22Rv1 (cell line): Measurements from ENCODE around the gene MAGI2.

Experiments used
- H3K27ac ChIP-seq: fragments of 450-650 bp; 2 replicates; pipeline ENCODE4 v1.5.1; 2017
- ZFX ChIP-seq: fragments of 450-650 bp; IDR thresholded peaks from 2 replicates; pipeline ENCODE4 v1.6.1; 2017; ENCODE audit warnings: antibody characterized with exemption, borderline replicate concordance
- TF ChIP-seq, protein P1 (sequence below): fragments of 450-650 bp; IDR thresholded peaks from 2 replicates; pipeline ENCODE4 v1.5.1; 2017; ENCODE audit warnings: mild to moderate bottlenecking

MAGI2 gene

DNA sequence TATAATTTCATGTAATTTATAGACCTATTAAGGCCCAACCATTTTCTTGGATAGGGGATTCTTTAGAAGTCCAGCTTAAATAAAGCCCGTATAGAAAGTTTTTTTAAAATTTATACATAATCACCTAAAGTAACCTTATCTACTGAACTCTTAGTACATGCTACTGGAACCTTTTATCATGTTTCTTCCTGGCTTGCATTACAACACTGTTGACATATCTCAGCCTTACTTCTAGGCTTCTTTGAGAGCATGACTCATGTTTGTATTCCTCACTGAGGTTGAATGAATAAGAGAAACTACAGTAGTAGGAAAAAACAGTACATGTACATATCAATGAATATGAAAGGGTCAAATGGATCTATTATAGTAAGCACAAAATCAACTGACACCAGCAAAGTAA is 8.2 kb upstream of the MAGI2 start:
- TF ChIP-seq, protein P1, sequence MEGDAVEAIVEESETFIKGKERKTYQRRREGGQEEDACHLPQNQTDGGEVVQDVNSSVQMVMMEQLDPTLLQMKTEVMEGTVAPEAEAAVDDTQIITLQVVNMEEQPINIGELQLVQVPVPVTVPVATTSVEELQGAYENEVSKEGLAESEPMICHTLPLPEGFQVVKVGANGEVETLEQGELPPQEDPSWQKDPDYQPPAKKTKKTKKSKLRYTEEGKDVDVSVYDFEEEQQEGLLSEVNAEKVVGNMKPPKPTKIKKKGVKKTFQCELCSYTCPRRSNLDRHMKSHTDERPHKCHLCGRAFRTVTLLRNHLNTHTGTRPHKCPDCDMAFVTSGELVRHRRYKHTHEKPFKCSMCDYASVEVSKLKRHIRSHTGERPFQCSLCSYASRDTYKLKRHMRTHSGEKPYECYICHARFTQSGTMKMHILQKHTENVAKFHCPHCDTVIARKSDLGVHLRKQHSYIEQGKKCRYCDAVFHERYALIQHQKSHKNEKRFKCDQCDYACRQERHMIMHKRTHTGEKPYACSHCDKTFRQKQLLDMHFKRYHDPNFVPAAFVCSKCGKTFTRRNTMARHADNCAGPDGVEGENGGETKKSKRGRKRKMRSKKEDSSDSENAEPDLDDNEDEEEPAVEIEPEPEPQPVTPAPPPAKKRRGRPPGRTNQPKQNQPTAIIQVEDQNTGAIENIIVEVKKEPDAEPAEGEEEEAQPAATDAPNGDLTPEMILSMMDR, result no peak
- TF ChIP-seq ZFX, result no peak
- H3K27ac ChIP-seq, result no peak overlapping the region

DNA sequence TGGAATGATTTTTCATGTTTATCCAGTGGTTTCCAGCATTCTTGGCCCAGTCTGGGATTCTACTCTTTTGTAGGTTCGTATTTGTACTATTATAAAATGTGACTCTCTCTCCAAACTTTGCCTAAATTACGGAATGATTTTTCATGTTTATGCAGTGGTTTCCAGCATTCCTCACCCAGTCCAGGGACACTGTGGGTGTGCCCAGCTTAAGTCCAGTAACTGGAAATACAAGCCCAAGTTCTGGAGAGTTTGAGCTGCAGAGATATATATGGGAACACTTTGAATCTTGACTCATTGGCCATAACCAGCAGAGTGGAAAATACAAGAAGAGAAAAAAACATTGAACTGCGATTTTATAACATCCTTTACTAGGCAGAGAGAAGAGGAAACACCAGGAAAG is 5.9 kb upstream of the MAGI2 start:
- TF ChIP-seq, protein P1, result no peak
- no peak for TF ChIP-seq ZFX
- H3K27ac ChIP-seq, result no peak overlapping the region

DNA sequence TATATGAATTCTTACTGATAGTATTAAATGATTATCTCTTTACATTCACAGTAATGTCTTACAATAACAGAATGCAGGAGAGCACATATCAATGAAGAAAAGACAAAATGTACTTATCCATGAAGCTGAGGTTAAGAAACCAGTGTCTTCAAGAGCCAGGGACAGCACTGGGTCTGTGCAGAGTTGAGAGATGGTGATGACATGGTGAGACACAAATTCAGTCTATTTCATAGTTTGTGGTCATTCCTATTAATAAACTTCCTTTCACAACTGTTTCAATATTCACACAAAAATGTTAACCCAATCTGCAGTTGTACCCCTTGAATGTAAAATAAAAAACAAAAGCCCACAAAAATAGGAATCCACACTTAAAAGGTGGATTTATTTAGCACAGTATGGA is 5.3 kb upstream of the MAGI2 start:
- TF ChIP-seq, protein P1, result no peak
- no peak overlapping the region for H3K27ac ChIP-seq

DNA sequence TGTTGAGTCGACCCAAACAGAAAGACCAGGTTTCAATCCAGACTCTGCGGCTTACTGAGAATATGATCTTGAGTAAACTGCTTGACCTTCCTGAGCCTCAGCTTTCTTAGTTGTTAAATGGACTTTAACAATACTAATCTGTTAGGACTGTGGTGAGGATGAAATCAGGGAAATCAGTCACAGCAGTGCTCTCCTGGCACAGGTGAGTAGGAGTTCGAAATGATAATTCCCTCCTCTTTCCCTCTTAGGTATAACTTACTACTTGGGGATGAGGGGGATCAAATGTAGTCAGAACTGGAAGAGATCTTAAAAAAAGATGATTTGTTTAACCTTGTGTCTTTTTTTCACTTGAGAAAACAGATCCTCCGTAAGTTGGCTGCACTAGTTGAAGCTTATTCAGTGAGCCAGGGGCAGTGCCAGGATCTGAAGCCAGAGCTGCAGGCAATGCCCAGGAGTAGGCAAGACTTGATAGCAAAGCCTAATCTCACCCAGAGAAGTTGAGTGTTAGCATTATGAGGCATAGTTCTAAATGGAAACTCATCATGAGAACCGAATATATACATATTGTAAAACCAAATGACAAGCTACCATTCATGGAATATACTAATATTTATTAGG is 1.8 kb upstream of the MAGI2 start:
- no peak overlapping the region for H3K27ac ChIP-seq
- TF ChIP-seq, protein P1, result no peak
- no peak for TF ChIP-seq ZFX

DNA sequence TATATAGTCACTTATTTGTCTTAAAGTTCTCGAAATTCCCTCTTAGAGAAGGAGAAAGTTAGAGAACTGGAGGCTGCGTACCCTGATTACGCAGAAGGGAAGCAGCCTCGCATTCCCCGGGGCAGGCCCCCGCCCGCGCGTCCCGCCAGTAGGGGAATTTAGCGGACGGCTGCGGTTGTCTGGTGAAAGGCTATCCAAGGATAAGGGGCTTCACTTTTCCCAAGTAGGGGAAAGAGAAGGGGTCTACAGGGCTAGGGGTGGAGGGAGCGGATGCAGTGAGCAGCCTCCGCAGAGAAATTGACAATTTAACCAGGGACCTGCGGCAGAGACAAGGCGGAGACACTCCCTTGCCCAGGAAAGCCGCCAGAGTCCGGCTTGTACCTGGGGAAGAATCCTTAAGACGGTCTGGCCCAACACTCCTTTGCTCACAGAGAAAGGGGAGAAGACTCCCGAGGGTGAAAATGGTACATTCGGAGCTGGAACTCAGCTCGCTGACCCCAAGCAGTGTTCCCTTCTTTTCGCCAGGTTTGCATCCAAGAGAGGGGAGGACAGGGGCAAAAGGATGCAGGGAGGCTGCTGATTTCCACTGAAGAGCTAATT is 994 bp upstream of the MAGI2 start:
- no peak for TF ChIP-seq ZFX
- TF ChIP-seq, protein P1, result no peak
- no peak overlapping the region for H3K27ac ChIP-seq

DNA sequence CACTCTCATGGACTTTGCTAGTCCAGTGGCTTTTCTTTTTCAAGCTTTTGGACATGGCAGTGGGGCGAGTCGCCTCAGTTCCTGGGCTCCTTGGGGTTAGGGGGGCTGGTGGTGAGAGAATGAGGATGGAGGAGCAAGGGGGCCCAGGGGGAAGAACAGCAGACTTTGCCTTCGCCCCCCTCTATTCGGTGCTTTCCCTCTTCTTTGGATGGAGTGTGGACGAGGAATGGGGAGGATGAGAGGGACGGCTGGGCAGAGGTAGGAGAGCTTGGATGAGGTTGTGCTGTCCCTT is 255 bp downstream of the MAGI2 start:
- TF ChIP-seq, protein P1, result no peak
- TF ChIP-seq ZFX, result no peak

DNA sequence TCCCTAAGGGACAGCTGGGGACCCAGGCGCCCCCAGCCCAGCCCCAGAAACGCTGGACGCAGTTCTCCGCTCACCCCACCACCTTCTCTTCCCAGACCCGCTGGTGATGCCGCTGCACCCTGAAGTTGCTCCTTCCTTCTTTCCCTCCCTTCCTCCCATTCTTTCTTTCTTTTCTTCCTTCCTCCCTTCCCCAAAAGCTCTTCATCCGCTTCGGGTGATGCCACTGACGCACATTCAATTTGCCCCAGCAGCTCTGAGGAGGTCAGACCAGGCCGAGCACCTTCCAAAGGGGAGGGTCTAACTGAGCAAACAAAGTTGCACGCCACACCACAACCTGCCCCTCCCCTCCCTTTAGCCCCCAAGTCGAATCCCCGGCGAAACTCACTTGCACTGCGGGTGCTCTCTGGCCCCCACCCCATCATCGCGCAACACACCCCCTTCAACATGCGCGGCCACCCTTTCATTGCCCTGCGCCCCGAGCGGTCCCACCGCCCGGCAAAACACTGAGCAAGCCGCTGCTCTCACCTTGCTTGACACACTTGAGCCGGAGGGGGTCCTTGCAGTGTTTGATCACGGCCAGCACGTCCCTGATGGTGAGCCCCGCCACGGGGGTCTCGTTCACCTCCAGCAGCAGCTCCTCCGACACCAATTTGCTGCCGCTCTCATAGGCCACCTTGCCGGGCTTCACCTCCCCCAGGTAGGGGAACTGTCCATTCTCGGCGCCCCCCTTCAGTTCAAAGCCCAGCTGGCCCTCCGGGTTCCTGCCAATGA is 787 bp downstream of the MAGI2 start:
- no peak overlapping the region for H3K27ac ChIP-seq
- TF ChIP-seq, protein P1, result no peak
- TF ChIP-seq ZFX, result no peak

More for the DNA sequence above, 255 bp downstream of the MAGI2 start:
- H3K27ac ChIP-seq, result no peak overlapping the region
